Naive thymus-derived CD4-positive, alpha-beta T cell (primary cell): Measurements from ENCODE around the gene TAF5. TPM values are rescaled to one million over a fixed set of nuclear protein-coding genes. Genes with fewer than 3 reads are reported as not detected.
A peak's percentile ranks its signal among the peaks of the same experiment; 100 is the strongest.
"Not testable (repeated sequence)": the region's sequence is repeated elsewhere in the genome, so short reads cannot be mapped to it uniquely, and the experiment has no call there.

ENCODE experiments used
- ATAC-seq: fragments of 150-1000 bp; cut with Tn5 transposase; 2 replicates; pipeline ENCODE4 v1.10.0; 2021; ENCODE audit warnings: mild to moderate bottlenecking, moderate library complexity
- CTCF ChIA-PET: fragments of 350-600 bp; sonication (Branson Sonifier 250); formaldehyde crosslinking; loops from one replicate; lab custom pipeline; 2021; ENCODE audit warnings: antibody characterized with exemption; lab: Charles Lee
- POLR2A ChIA-PET: fragments of 350-600 bp; sonication (Branson Sonifier 250); formaldehyde crosslinking; loops from one replicate; lab custom pipeline; 2021; ENCODE audit warnings: antibody characterized with exemption, inconsistent platforms; lab: Charles Lee
- DNase-seq, 9 donors: peaks; one replicate each; pipeline versions ENCODE4 v3.0.0 to v3.0.0-alpha.2; 2020 to 2022; ENCODE audit warnings: mixed read lengths in 1 of 9
- H3K27ac ChIP-seq: one replicate; pipeline ENCODE4 v1.7.0; 2013; ENCODE audit warnings: mild to moderate bottlenecking, low read depth, low read length, moderate library complexity
- H3K27me3 ChIP-seq, 2 donors: one replicate each; pipeline ENCODE4 v1.7.0; 2013; ENCODE audit warnings: low read length in 2 of 2, mild to moderate bottlenecking in 2 of 2, moderate library complexity in 2 of 2; ENCODE audit not compliant: control insufficient read depth in 2 of 2, insufficient read depth in 2 of 2
- H3K36me3 ChIP-seq, 3 experiments: 1 replicate in 2 of 3; 2 replicates in 1 of 3; pipeline ENCODE4 v1.7.0; 2013; ENCODE audit warnings: low read length in 3 of 3, mild to moderate bottlenecking in 3 of 3, moderate library complexity in 1 of 3; ENCODE audit not compliant: insufficient read depth in 3 of 3, control insufficient read depth in 2 of 3
- H3K4me1 ChIP-seq, 2 donors: one replicate each; pipeline ENCODE4 v1.7.0; 2013; ENCODE audit warnings: low read length in 2 of 2, mild to moderate bottlenecking in 2 of 2, moderate library complexity in 1 of 2; ENCODE audit not compliant: control insufficient read depth in 2 of 2, insufficient read depth in 2 of 2
- H3K4me3 ChIP-seq: 2 replicates; pipeline ENCODE4 v1.7.0; 2013; ENCODE audit warnings: mild to moderate bottlenecking, low read length
- H3K9me3 ChIP-seq, 3 experiments: 1 replicate in 2 of 3; 2 replicates in 1 of 3; pipeline ENCODE4 v1.7.0; 2013; ENCODE audit warnings: low read length in 3 of 3; ENCODE audit not compliant: control insufficient read depth in 2 of 3
- H3K27ac Mint-ChIP-seq, 9 donors: one replicate each; pipeline ENCODE4 v1.8.0; 2020 to 2022; ENCODE audit warnings: mixed read lengths in 9 of 9, mild to moderate bottlenecking in 8 of 9, moderate library complexity in 5 of 9, inconsistent platforms in 2 of 9
- H3K27me3 Mint-ChIP-seq, 5 donors: one replicate each; pipeline ENCODE4 v1.8.0; 2021 to 2022; ENCODE audit warnings: mixed read lengths in 5 of 5, mild to moderate bottlenecking in 1 of 5
- H3K36me3 Mint-ChIP-seq, 5 donors: one replicate each; pipeline ENCODE4 v1.8.0; 2020 to 2022; ENCODE audit warnings: mixed read lengths in 5 of 5, mild to moderate bottlenecking in 3 of 5, inconsistent platforms in 1 of 5
- H3K4me1 Mint-ChIP-seq, 7 donors: one replicate each; pipeline ENCODE4 v1.8.0; 2020 to 2022; ENCODE audit warnings: mixed read lengths in 7 of 7, mild to moderate bottlenecking in 3 of 7, inconsistent platforms in 1 of 7
- H3K4me3 Mint-ChIP-seq, 10 donors: one replicate each; pipeline ENCODE4 v1.8.0; 2020 to 2022; ENCODE audit warnings: mild to moderate bottlenecking in 10 of 10, mixed read lengths in 10 of 10, moderate library complexity in 6 of 10, inconsistent platforms in 2 of 10
- H3K9me3 Mint-ChIP-seq, 11 donors: one replicate each; pipeline ENCODE4 v1.8.0; 2020 to 2022; ENCODE audit warnings: mixed read lengths in 11 of 11, mild to moderate bottlenecking in 4 of 11, inconsistent platforms in 1 of 11, moderate library complexity in 1 of 11
- intact Hi-C, 2 donors: fragments of 100-400 bp; cut with micrococcal nuclease; formaldehyde crosslinking; loops; one replicate each; pipeline ENCODE4 v1.15.1; 2023
- polyA plus RNA-seq, 2 donors: library from polyadenylated mRNA; unstranded; fragments of 300-500 nt; fragmentation: Illumina TruSeq; gene quantifications; one replicate each; pipeline ENCODE4 v1.2.3, GENCODE V29; 2021
- total RNA-seq, 6 experiments: library from RNA in 5 of 6; stranded (reverse) in 5 of 6; gene quantifications; 1 replicate in 5 of 6; 2 replicates in 1 of 6; pipeline ENCODE4 v1.2.3 and lab custom pipeline; 2021 to 2026

The TAF5 gene
- total and polyA plus RNA-seq, 7 experiments from 2014 or later, result 2.4 to 8.9 (median 6.4) TPM

- peak within 1 kb of the TSS; percentile 79 for H3K4me3 ChIP-seq
- H3K9me3 ChIP-seq, result no peaks in the 10 kb centered on the region
- ATAC-seq (peak; percentile 88), DNase-seq (peak; percentile 42 to 85 (median 70))
- Mint-ChIP-seq H3K27ac (peak within 1 kb of the TSS; percentile 69 to 94 (median 86)), H3K36me3 (peaks cover 0 to 4% (median 0%) of the 10 kb centered on the region in 5 donors), H3K27me3 (no peaks in the 10 kb centered on the region), H3K4me1 (peaks cover 0 to 14% (median 9%) of the 10 kb centered on the region in 7 donors), H3K9me3 (no peaks in the 10 kb centered on the region), H3K4me3 (peak within 1 kb of the TSS; percentile 83 to 95 (median 91))
- peaks cover 0 to 9% (median 0%) of the 10 kb centered on the region in 3 experiments for H3K36me3 ChIP-seq
- no peaks in the 10 kb centered on the region for H3K27me3 ChIP-seq
- POLR2A ChIA-PET, result interaction anchor here (0.6 to 2.3 kb wide), 6 partner anchors 11 to 1657 kb away, joined by 3 to 24 read pairs (median 4); partner anchors contain the start of gene TAF5
- peak within 1 kb of the TSS; percentile 80 for H3K27ac ChIP-seq
- CTCF ChIA-PET, result interaction anchor here (0.9 kb wide), 1 partner anchor 17 kb away, joined by 3 read pairs; no protein-coding TSS in a partner anchor
- H3K4me1 ChIP-seq, result peaks cover 6 to 11% of the 10 kb centered on the region in 2 donors
- intact Hi-C loops, result loop anchor here (1.0 to 5.0 kb wide), 4 partner anchors 17 to 496 kb away; partner anchors contain the start of genes ATP5MK (in 2 of the 2), PDCD11 (in 2 of the 2), TAF5 (in 2 of the 2) and BORCS7 (in 1 of the 2)
These were observed 17.1 kb upstream of the TAF5 start, which contains the start of gene PCGF6 for GRCh38 chr10:103350517-103351260. Gene PCGF6, minus strand, starts transcription at chr10:103351140. Its CDS starts 74 bp downstream, at chr10:103351066.

DNA sequence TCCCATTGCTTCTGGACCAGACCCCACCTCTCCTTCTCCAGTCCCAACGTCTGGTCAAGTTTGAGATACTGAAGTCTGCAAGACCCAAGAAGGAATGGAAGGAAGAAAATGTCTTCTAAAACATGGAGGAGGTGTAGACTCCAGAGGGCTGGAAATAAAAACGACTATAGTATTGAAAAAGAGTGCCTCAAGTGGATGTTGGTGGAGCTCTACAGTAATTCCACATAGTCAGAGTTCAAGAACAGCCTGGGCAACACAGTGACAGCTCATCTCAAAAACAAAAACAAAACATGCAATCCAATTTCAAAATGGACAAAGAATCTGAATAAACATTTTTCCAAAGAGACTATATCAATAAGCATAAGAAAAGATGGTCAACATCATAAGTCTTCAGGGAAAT lies 14.5 kb upstream of the TAF5 start:
- H3K36me3 ChIP-seq, result peaks cover 0 to 9% (median 0%) of the 10 kb centered on the region in 3 experiments
- intact Hi-C loops, result loop anchor here in 1 of 2 donors (5.0 kb wide), 1 partner anchor 436 kb away; the partner anchor contains the start of gene CNNM2
- no peaks in the 10 kb centered on the region for H3K27me3 ChIP-seq
- Mint-ChIP-seq H3K4me3 (no peak overlapping the region), H3K4me1 (peaks cover 0 to 14% (median 9%) of the 10 kb centered on the region in 7 donors), H3K36me3 (peaks cover 0 to 4% (median 0%) of the 10 kb centered on the region in 5 donors), H3K27me3 (no peaks in the 10 kb centered on the region), H3K27ac (no peak overlapping the region), H3K9me3 (no peaks in the 10 kb centered on the region)
- DNase-seq (no peak), ATAC-seq (no peak)
- no peaks in the 10 kb centered on the region for H3K9me3 ChIP-seq
- ChIA-PET CTCF (interaction anchor here (1.0 kb wide), 1 partner anchor 12 kb away, joined by 5 read pairs; no protein-coding TSS in a partner anchor), POLR2A (no interaction called here)
- peaks cover 6 to 11% of the 10 kb centered on the region in 2 donors for H3K4me1 ChIP-seq
- H3K27ac ChIP-seq, result no peak overlapping the region
- H3K4me3 ChIP-seq, result no peak overlapping the region

DNA sequence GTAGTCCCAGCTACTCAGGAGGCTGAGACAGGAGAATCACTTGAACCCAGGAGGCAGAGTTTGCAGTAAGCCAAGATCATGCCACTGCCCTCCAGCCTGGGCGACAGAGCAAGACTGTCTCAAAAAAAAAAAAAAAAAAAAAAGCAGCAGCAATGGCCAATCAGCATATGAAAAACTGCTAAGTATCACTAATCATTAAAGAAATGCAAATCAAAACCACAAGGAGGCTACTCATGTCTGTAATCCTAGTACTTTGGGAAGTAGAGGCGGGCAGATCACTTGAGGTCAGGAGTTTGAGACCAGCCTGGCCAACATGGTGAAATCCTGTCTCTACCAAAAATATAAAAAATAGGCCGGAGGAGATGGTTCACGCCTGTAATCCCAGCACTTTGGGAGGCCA lies 13.2 kb upstream of the TAF5 start:
- H3K4me1 Mint-ChIP-seq, CTCF ChIA-PET, H3K27ac ChIP-seq, H3K36me3 ChIP-seq, H3K36me3 Mint-ChIP-seq, H3K9me3 Mint-ChIP-seq, H3K27ac Mint-ChIP-seq, DNase-seq, H3K9me3 ChIP-seq, H3K4me3 ChIP-seq, ATAC-seq, POLR2A ChIA-PET, H3K27me3 ChIP-seq, H3K27me3 Mint-ChIP-seq, H3K4me3 Mint-ChIP-seq: not testable (repeated sequence)
- H3K4me1 ChIP-seq, result peaks cover 6 to 11% of the 10 kb centered on the region in 2 donors
- intact Hi-C loops, result loop anchor here in 1 of 2 donors (5.0 kb wide), 1 partner anchor 437 kb away; the partner anchor contains the start of gene CNNM2

GRCh38 chr10:103355906-103356599 lies 11.7 kb upstream of the TAF5 start:
- Mint-ChIP-seq H3K27me3 (peaks cover 0 to under 1% (median 0%) of the 10 kb centered on the region in 5 donors), H3K27ac (no peak overlapping the region), H3K9me3 (no peaks in the 10 kb centered on the region), H3K36me3 (peaks cover 0 to 3% (median 0%) of the 10 kb centered on the region in 5 donors), H3K4me3 (no peak overlapping the region), H3K4me1 (peaks cover 0 to 5% (median 3%) of the 10 kb centered on the region in 7 donors)
- peaks cover 4 to 6% of the 10 kb centered on the region in 2 donors for H3K4me1 ChIP-seq
- no peak overlapping the region for H3K4me3 ChIP-seq
- POLR2A ChIA-PET, result no interaction called here
- DNase-seq, result no peak
- no peaks in the 10 kb centered on the region for H3K9me3 ChIP-seq
- peaks cover 0 to 2% (median 0%) of the 10 kb centered on the region in 3 experiments for H3K36me3 ChIP-seq
- H3K27me3 ChIP-seq, result no peaks in the 10 kb centered on the region
- CTCF ChIA-PET, result no interaction called here
- ATAC-seq, result no peak
- no peak overlapping the region for H3K27ac ChIP-seq
- intact Hi-C loops, result no loop called here

GRCh38 chr10:103359493-103359892 lies 8.3 kb upstream of the TAF5 start:
- H3K27me3 Mint-ChIP-seq, H3K9me3 ChIP-seq, H3K4me3 Mint-ChIP-seq, ATAC-seq, H3K27ac Mint-ChIP-seq, H3K36me3 Mint-ChIP-seq, H3K36me3 ChIP-seq, intact Hi-C loops, CTCF ChIA-PET, H3K4me3 ChIP-seq, POLR2A ChIA-PET, H3K4me1 Mint-ChIP-seq, H3K27me3 ChIP-seq, H3K9me3 Mint-ChIP-seq, H3K4me1 ChIP-seq, DNase-seq, H3K27ac ChIP-seq: not testable (repeated sequence)

DNA sequence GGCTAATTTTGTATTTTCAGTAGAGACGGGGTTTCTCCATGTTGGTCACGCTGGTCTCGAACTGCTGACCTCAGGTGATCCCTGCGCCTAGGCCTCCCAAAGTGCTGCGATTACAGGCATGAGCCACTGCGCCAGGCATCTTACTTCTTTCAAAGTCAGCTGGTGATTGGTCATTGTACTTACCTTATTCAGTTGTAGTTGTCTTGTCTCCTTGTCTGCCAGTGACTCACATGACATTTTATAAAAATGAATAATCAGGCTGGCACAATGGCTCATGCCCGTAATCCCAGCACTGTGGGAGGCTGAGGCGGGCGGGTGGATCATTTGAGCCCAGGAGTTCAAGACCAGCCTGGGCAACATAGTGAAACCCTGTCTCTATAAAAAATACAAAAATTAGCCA lies 7.0 kb upstream of the TAF5 start:
- H3K36me3 ChIP-seq, H3K27me3 ChIP-seq, H3K9me3 Mint-ChIP-seq, H3K36me3 Mint-ChIP-seq, H3K4me1 Mint-ChIP-seq, DNase-seq, H3K4me1 ChIP-seq, CTCF ChIA-PET, H3K27me3 Mint-ChIP-seq, POLR2A ChIA-PET, H3K4me3 ChIP-seq, H3K4me3 Mint-ChIP-seq, H3K27ac Mint-ChIP-seq, H3K27ac ChIP-seq, H3K9me3 ChIP-seq, ATAC-seq: not testable (repeated sequence)
- intact Hi-C loops, result loop anchor here (10.0 kb wide), 3 partner anchors 554 to 966 kb away; partner anchors contain the start of genes ACTR1A (in 1 of the 2), NFKB2 (in 1 of the 2), STN1 (in 1 of the 2) and SUFU (in 1 of the 2)
